GM12878 (cell line): ENCODE results near the gene CSNK1G3. TPM values are rescaled to one million over a fixed set of nuclear protein-coding genes. Genes with fewer than 3 reads are reported as not detected.

Experiments
- ATAC-seq: fragments of 200-7000 bp; cut with Tn5 transposase; 3 replicates; pipeline ENCODE4 v1.9.1; 2020; ENCODE audit warnings: mild to moderate bottlenecking, moderate library complexity
- BruUV-seq: library from RNA; stranded (reverse); fragments of 400-500 nt; replicated peaks from 2 replicates; lab custom pipeline; 2021; lab: Mats Ljungman, UMichigan
- CTCF ChIA-PET: fragments of 300-600 bp; sonication (Branson Sonifier 250); formaldehyde crosslinking; extraction: SDS; loops from one replicate; lab custom pipeline; 2021; ENCODE audit warnings: inconsistent platforms; lab: Yijun Ruan, JAX
- POLR2A ChIA-PET: fragments of 350-600 bp; formaldehyde crosslinking; extraction: SDS; loops from one replicate; lab custom pipeline; 2021; ENCODE audit warnings: inconsistent platforms; lab: Charles Lee
- RAD21 ChIA-PET: fragments of 300-600 bp; sonication (Branson Sonifier 250); formaldehyde crosslinking; loops from one replicate; lab custom pipeline; 2023; ENCODE audit warnings: antibody characterized with exemption; ENCODE audit not compliant: unreplicated experiment; lab: Charles Lee
- SMC1A ChIA-PET: fragments of 300-600 bp; sonication (Branson Sonifier 250); formaldehyde crosslinking; loops from one replicate; lab custom pipeline; 2023; ENCODE audit not compliant: unreplicated experiment, uncharacterized antibody; lab: Charles Lee
- DNase-seq: peaks from one replicate; pipeline ENCODE4 v3.0.0-alpha.2; 2011; ENCODE audit warnings: low read depth, low spot score
- FAIRE-seq: peaks from 3 replicates; lab custom pipeline; 2011; peaks lifted over from hg19 to GRCh38; lab: Jason Lieb, UNC
- H2AFZ ChIP-seq: 2 replicates; pipeline ENCODE4 v1.6.0; 2011; ENCODE audit warnings: low read depth, low read length, control low read depth; ENCODE audit not compliant: control insufficient read depth
- H3K27ac ChIP-seq: 2 replicates; pipeline ENCODE4 v1.5.1; 2011; ENCODE audit warnings: control low read depth; ENCODE audit not compliant: control insufficient read depth, insufficient read depth
- H3K27me3 ChIP-seq, 2 experiments: replicated peaks in 1 of 2; 2 replicates each; pipeline versions ENCODE4 v1.6.0 to v1.6.1; 2011; ENCODE audit warnings: low read length in 1 of 2; ENCODE audit not compliant: control insufficient read depth in 2 of 2, insufficient read depth in 2 of 2
- H3K36me3 ChIP-seq, 2 experiments: 2 replicates each; pipeline ENCODE4 v1.5.1; 2011; ENCODE audit warnings: low read length in 1 of 2; ENCODE audit not compliant: control insufficient read depth in 2 of 2, insufficient read depth in 2 of 2
- H3K4me1 ChIP-seq: 2 replicates; pipeline ENCODE4 v1.6.1; 2011; ENCODE audit warnings: mild to moderate bottlenecking, low read length, moderate library complexity, mixed read lengths; ENCODE audit not compliant: control insufficient read depth, insufficient read depth
- H3K4me2 ChIP-seq: 2 replicates; pipeline ENCODE4 v1.6.0; 2011; ENCODE audit warnings: control low read depth; ENCODE audit not compliant: control insufficient read depth, insufficient read depth
- H3K4me3 ChIP-seq: fragments of 200-600 bp; sonication (generic); 2 replicates; pipeline ENCODE4 v1.5.1; 2016
- H3K79me2 ChIP-seq: 2 replicates; pipeline ENCODE4 v1.6.0; 2011; ENCODE audit warnings: low read length; ENCODE audit not compliant: control insufficient read depth, insufficient read depth
- H3K9ac ChIP-seq: 2 replicates; pipeline ENCODE4 v1.8.0; 2011; ENCODE audit warnings: low read length, control low read depth, mixed read lengths; ENCODE audit not compliant: control insufficient read depth, insufficient read depth
- H3K9me3 ChIP-seq: replicated peaks from 3 replicates; pipeline ENCODE4 v1.5.1; 2011; ENCODE audit warnings: mild to moderate bottlenecking, low read length; ENCODE audit not compliant: control insufficient read depth, insufficient read depth
- H4K20me1 ChIP-seq: 2 replicates; pipeline ENCODE4 v1.6.0; 2011; ENCODE audit not compliant: control insufficient read depth, insufficient read depth
- BCL11A ChIP-seq: IDR thresholded peaks from 2 replicates; pipeline ENCODE4 v1.6.1; 2011; ENCODE audit warnings: low read depth, low read length
- CREM ChIP-seq: IDR thresholded peaks from 2 replicates; pipeline ENCODE4 v1.6.1; 2014; ENCODE audit warnings: antibody characterized with exemption, low read depth
- CTCF ChIP-seq, 3 experiments: IDR thresholded peaks in 2 of 3; conservative IDR thresholded peaks in 1 of 3; 2 replicates each; pipeline ENCODE4 v1.5.1; 2011; ENCODE audit warnings: low read depth in 3 of 3, low read length in 3 of 3, mild to moderate bottlenecking in 3 of 3, control low read depth in 2 of 3, moderate library complexity in 2 of 3, inconsistent platforms in 1 of 3, mixed read lengths in 1 of 3; ENCODE audit not compliant: control insufficient read depth in 2 of 3, insufficient read depth in 1 of 3; ENCODE audit errors: extremely low read depth in 1 of 3
- EGR1 ChIP-seq, 2 experiments: IDR thresholded peaks; 1 replicate in 1 of 2; 2 replicates in 1 of 2; pipeline ENCODE4 v1.6.1; 2011 to 2012; ENCODE audit warnings: low read depth in 2 of 2, low read length in 2 of 2, borderline replicate concordance in 1 of 2, mild to moderate bottlenecking in 1 of 2, moderate library complexity in 1 of 2
- GATAD2B ChIP-seq: fragments of 450-650 bp; conservative IDR thresholded peaks from 2 replicates; pipeline ENCODE4 v1.6.1; 2017; ENCODE audit warnings: low read depth, mild to moderate bottlenecking, moderate library complexity
- JUND ChIP-seq: IDR thresholded peaks from 2 replicates; pipeline ENCODE4 v1.6.1; 2012; ENCODE audit warnings: low read depth, mild to moderate bottlenecking, low read length, improper control_type of control experiment, moderate library complexity
- MEF2B ChIP-seq: fragments of 450-650 bp; IDR thresholded peaks from 2 replicates; pipeline ENCODE4 v1.6.1; 2018; ENCODE audit warnings: mild to moderate bottlenecking, moderate library complexity; ENCODE audit not compliant: partially characterized antibody, poor library complexity, severe bottlenecking
- NBN ChIP-seq: fragments of 450-650 bp; IDR thresholded peaks from 2 replicates; pipeline ENCODE4 v1.6.1; 2016
- NFYB ChIP-seq: IDR thresholded peaks from 2 replicates; pipeline ENCODE4 v1.6.1; 2011; ENCODE audit warnings: low read depth, mild to moderate bottlenecking, low read length, improper control_type of control experiment, moderate library complexity; ENCODE audit not compliant: insufficient read depth
- POLR2AphosphoS5 ChIP-seq: IDR thresholded peaks from 2 replicates; pipeline ENCODE4 v1.6.1; 2011; ENCODE audit warnings: mild to moderate bottlenecking, low read length, inconsistent platforms
- RAD21 ChIP-seq: IDR thresholded peaks from 2 replicates; pipeline ENCODE4 v1.6.1; 2011; ENCODE audit warnings: mild to moderate bottlenecking, low read depth, low read length, moderate library complexity; ENCODE audit not compliant: insufficient read depth
- SMARCA5 ChIP-seq: fragments of 450-650 bp; IDR thresholded peaks from 2 replicates; pipeline ENCODE4 v1.6.1; 2017; ENCODE audit warnings: mild to moderate bottlenecking
- SREBF1 ChIP-seq: IDR thresholded peaks from 2 replicates; pipeline ENCODE4 v1.6.1; 2012; ENCODE audit warnings: mild to moderate bottlenecking, low read length
- SREBF2 ChIP-seq: IDR thresholded peaks from 2 replicates; pipeline ENCODE4 v1.6.1; 2012; ENCODE audit warnings: mild to moderate bottlenecking, low read length
- SRF ChIP-seq, 2 experiments: IDR thresholded peaks; 2 replicates each; pipeline ENCODE4 v1.6.1; 2011; ENCODE audit warnings: low read depth in 2 of 2, low read length in 2 of 2, mild to moderate bottlenecking in 1 of 2, moderate library complexity in 1 of 2
- USF1 ChIP-seq: IDR thresholded peaks from 2 replicates; pipeline ENCODE4 v1.6.1; 2011; ENCODE audit warnings: borderline replicate concordance, low read depth, mild to moderate bottlenecking, moderate library complexity, mixed read lengths, low read length; ENCODE audit not compliant: insufficient read depth; ENCODE audit errors: extremely low read length
- WGBS: methylation state at CpG from one replicate; pipeline ENCODE4 v1.1.6; 2016; ENCODE audit warnings: low lambda C conversion rate; ENCODE audit not compliant: insufficient replicate concordance, insufficient coverage; ENCODE audit errors: missing lambda C conversion rate; 5-methylcytosine and 5-hydroxymethylcytosine counted together
- in situ Hi-C: fragments of 300-500 bp; cut with MboI; formaldehyde crosslinking; loops from 9 replicates; pipeline ENCODE4 v1.14.3; 2018; ENCODE audit warnings: mixed read lengths
- intact Hi-C: fragments of 100-400 bp; cut with micrococcal nuclease; formaldehyde crosslinking; loops from one replicate; pipeline ENCODE4 v1.14.2; 2022; ENCODE audit not compliant: unreplicated experiment
- polyA plus RNA-seq, 11 experiments: library from polyadenylated mRNA; depleted of rRNA in 4 of 11; unstranded in 6 of 11; stranded (reverse) in 5 of 11; fragments of >200 nt; fragmentation: Nextera tagmentation in 4 of 11; fragmentation: Illumina TruSeq in 1 of 11; extraction: Ambion mirVana in 4 of 11; extraction: Trizol in 1 of 11; gene quantifications; 1 replicate in 1 of 11; 2 replicates in 10 of 11; pipeline versions ENCODE4 v1.2.1 to v1.2.3, GENCODE V29; 2011 to 2016; ENCODE audit warnings: inconsistent platforms in 2 of 11, missing spikeins in 2 of 11, low read depth in 1 of 11
- total RNA-seq, 4 experiments: library from RNA; depleted of rRNA in 3 of 4; stranded (reverse); fragments of >200 nt in 3 of 4; fragmentation: Illumina TruSeq in 1 of 4; extraction: Trizol in 1 of 4; gene quantifications; 2 replicates each; pipeline versions ENCODE4 v1.2.1 to v1.2.3, GENCODE V29; 2013 to 2021

The CSNK1G3 gene
- total and polyA plus RNA-seq, 10 of the 15 experiments (the other 5 are each of a cell fraction or from before 2014, with no cell fraction given): 7.4 to 24.1 (median 17.9) TPM

GRCh38 chr5:123538670-123539459, 26.9 kb downstream of the CSNK1G3 start:
- Histone ChIP-seq H2AFZ (no peak overlapping the region), H3K36me3 (no peaks in the 10 kb centered on the region), H3K9ac (no peak overlapping the region), H3K4me1 (no peaks in the 10 kb centered on the region), H3K9me3 (peaks cover 2% of the 10 kb centered on the region; the same call in 2 of the 3 replicates), H3K4me3 (no peak overlapping the region), H3K79me2 (peaks cover 35% of the 10 kb centered on the region), H3K27ac (no peak overlapping the region), H3K27me3 (no peaks in the 10 kb centered on the region), H3K4me2 (no peak overlapping the region), H4K20me1 (no peaks in the 10 kb centered on the region)
- in situ Hi-C loops (no loop called here), intact Hi-C loops (no loop called here)
- TF ChIP-seq POLR2AphosphoS5: no peak
- TF ChIP-seq SREBF2: no peak
- no peak for TF ChIP-seq SREBF1
- no peak for TF ChIP-seq GATAD2B
- TF ChIP-seq USF1: no peak
- TF ChIP-seq CREM: no peak
- TF ChIP-seq SRF (IDR thresholded peaks at IDR 0.05; ENCODE audit: low read depth in 2 of 2, low read length in 2 of 2): no peak
- no peak for TF ChIP-seq CTCF (IDR thresholded peaks at IDR 0.05 in 2 of 3, conservative IDR thresholded peaks at IDR 0.05 in 1 of 3; ENCODE audit: control insufficient read depth in 2 of 3, extremely low read depth in 1 of 3, insufficient read depth in 1 of 3, low read depth in 3 of 3, low read length in 3 of 3)
- TF ChIP-seq RAD21: no peak
- TF ChIP-seq EGR1 (IDR thresholded peaks at IDR 0.05; ENCODE audit: borderline replicate concordance in 1 of 2, low read depth in 2 of 2, low read length in 2 of 2): no peak
- TF ChIP-seq NFYB: no peak
- no peak for TF ChIP-seq JUND
- TF ChIP-seq NBN: no peak
- TF ChIP-seq MEF2B: no peak
- TF ChIP-seq BCL11A: no peak
- TF ChIP-seq SMARCA5: no peak
- RAD21 ChIA-PET: interaction anchor here (0.7 to 2.3 kb wide), 5 partner anchors 12 to 731 kb away, joined by 3 to 5 read pairs (median 4); partner anchors contain the start of gene CSNK1G3
- 82% methylated on average over 8 of the region's 8 CpGs for WGBS
- DNase-seq: no peak
- peak; percentile 33 for ATAC-seq
- FAIRE-seq: no peak
- no TSS peak for BruUV-seq
- POLR2A ChIA-PET: interaction anchor here (1.0 kb wide), 1 partner anchor 11 kb away, joined by 3 read pairs; no protein-coding TSS in a partner anchor
- CTCF ChIA-PET: interaction anchor here (1.2 kb wide), 1 partner anchor 115 kb away, joined by 3 read pairs; the partner anchor contains the start of gene CEP120
- SMC1A ChIA-PET: interaction anchor here (1.0 to 2.6 kb wide), 5 partner anchors 10 to 26 kb away, joined by 3 to 5 read pairs (median 4); no protein-coding TSS in a partner anchor
